ENCODE results near the gene ASTN2. TPM values are rescaled to one million over a fixed set of nuclear protein-coding genes. Genes with fewer than 3 reads are reported as not detected.

The ASTN2 gene
- total RNA-seq, 2 experiments from 2014 or later: 1.7 to 4.2 TPM

DNA sequence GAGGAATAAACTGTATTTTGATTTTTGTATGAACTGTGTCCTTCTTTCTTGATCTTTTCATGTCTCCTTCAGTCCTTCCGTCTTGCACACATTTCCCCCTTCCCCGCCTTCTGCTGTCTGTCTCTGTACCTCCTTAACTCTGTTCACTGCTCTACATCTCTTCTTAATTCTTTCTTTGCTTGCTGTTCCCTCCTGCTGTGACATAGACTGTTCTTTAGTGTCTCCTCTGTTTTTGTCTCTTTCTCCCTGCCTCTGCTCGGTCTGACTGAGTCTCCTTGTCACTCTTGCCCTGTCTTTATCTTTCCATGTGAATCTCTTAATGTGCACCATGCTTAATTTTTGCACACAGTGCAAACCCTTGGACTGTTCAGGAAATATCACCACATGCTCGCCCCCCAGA is 614.8 kb downstream of the ASTN2 start:
- Histone ChIP-seq H3K4me3 (ENCODE audit: low read depth, low read length, poor library complexity, severe bottlenecking) (no peak overlapping the region), H3K9me2 (ENCODE audit: insufficient read depth, low read length) (no peaks in the 10 kb centered on the region), H4K20me1 (ENCODE audit: insufficient read depth, low read length) (no peaks in the 10 kb centered on the region), H3K79me2 (ENCODE audit: insufficient read depth, low read depth, low read length) (no peaks in the 10 kb centered on the region), H3K27ac (ENCODE audit: low read depth, low read length, poor library complexity, severe bottlenecking) (no peak overlapping the region), H3K36me3 (ENCODE audit: insufficient read depth, low read length) (no peaks in the 10 kb centered on the region), H2AFZ (ENCODE audit: low read length) (no peak overlapping the region), H3K9me3 (ENCODE audit: low read length) (no peaks in the 10 kb centered on the region), H3K4me2 (ENCODE audit: low read length) (no peak overlapping the region), H3K4me1 (ENCODE audit: insufficient read depth, low read length, poor library complexity, severe bottlenecking) (no peaks in the 10 kb centered on the region)
- CTCF ChIA-PET (ENCODE audit: unreplicated experiment): no interaction called here
- TF ChIP-seq, protein P1, sequence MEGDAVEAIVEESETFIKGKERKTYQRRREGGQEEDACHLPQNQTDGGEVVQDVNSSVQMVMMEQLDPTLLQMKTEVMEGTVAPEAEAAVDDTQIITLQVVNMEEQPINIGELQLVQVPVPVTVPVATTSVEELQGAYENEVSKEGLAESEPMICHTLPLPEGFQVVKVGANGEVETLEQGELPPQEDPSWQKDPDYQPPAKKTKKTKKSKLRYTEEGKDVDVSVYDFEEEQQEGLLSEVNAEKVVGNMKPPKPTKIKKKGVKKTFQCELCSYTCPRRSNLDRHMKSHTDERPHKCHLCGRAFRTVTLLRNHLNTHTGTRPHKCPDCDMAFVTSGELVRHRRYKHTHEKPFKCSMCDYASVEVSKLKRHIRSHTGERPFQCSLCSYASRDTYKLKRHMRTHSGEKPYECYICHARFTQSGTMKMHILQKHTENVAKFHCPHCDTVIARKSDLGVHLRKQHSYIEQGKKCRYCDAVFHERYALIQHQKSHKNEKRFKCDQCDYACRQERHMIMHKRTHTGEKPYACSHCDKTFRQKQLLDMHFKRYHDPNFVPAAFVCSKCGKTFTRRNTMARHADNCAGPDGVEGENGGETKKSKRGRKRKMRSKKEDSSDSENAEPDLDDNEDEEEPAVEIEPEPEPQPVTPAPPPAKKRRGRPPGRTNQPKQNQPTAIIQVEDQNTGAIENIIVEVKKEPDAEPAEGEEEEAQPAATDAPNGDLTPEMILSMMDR (conservative IDR thresholded peaks at IDR 0.05; ENCODE audit: low read length): no peak
- no TSS peak for BruUV-seq (replicated peaks)
- POLR2A ChIA-PET: no interaction called here
- DNase-seq (ENCODE audit: low spot score): no peak
- intact Hi-C loops (cut with micrococcal nuclease; ENCODE audit: unreplicated experiment): no loop called here

DNA sequence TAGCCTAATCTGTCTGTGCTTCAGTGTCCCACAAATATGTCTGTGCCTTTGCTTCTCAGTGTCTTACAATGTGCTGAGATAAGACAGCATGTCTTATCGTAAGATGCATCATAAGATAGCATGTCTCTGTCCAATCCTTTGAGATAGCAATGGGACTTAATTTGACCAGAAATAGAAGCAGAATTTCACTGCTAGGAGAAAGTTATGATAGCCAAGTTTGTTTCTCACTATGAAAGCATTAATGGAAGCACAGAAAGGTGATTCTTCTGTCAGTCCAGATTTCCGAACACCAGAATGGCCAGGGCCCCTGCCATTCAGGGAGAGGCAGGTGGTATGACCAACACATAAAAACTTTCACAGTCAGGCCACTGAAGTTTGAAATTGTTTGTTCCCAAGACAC is 616.3 kb downstream of the ASTN2 start:
- no peak for DNase-seq (ENCODE audit: low spot score)
- POLR2A ChIA-PET: no interaction called here
- H3K27ac ChIP-seq (ENCODE audit: low read depth, low read length, poor library complexity, severe bottlenecking): no peak overlapping the region
- CTCF ChIA-PET (ENCODE audit: unreplicated experiment): no interaction called here
- H3K79me2 ChIP-seq (ENCODE audit: insufficient read depth, low read depth, low read length): no peaks in the 10 kb centered on the region
- no peak overlapping the region for H3K4me2 ChIP-seq (ENCODE audit: low read length)
- H3K4me1 ChIP-seq (ENCODE audit: insufficient read depth, low read length, poor library complexity, severe bottlenecking): no peaks in the 10 kb centered on the region
- intact Hi-C loops (cut with micrococcal nuclease; ENCODE audit: unreplicated experiment): loop anchor here (10.0 kb wide), 1 partner anchor 66 kb away; no protein-coding TSS in a partner anchor
- H3K36me3 ChIP-seq (ENCODE audit: insufficient read depth, low read length): no peaks in the 10 kb centered on the region
- no peaks in the 10 kb centered on the region for H4K20me1 ChIP-seq (ENCODE audit: insufficient read depth, low read length)
- no TSS peak for BruUV-seq (replicated peaks)
- TF ChIP-seq EZH2phosphoT487 (IDR thresholded peaks at IDR 0.05; ENCODE audit: borderline replicate concordance, low read depth, low read length): no peak
- TF ChIP-seq, protein P1 (conservative IDR thresholded peaks at IDR 0.05; ENCODE audit: low read length): no peak
- H3K9me3 ChIP-seq (ENCODE audit: low read length): no peaks in the 10 kb centered on the region
- H3K9me2 ChIP-seq (ENCODE audit: insufficient read depth, low read length): no peaks in the 10 kb centered on the region
- no peak overlapping the region for H2AFZ ChIP-seq (ENCODE audit: low read length)
- no peak overlapping the region for H3K4me3 ChIP-seq (ENCODE audit: low read depth, low read length, poor library complexity, severe bottlenecking)

DNA sequence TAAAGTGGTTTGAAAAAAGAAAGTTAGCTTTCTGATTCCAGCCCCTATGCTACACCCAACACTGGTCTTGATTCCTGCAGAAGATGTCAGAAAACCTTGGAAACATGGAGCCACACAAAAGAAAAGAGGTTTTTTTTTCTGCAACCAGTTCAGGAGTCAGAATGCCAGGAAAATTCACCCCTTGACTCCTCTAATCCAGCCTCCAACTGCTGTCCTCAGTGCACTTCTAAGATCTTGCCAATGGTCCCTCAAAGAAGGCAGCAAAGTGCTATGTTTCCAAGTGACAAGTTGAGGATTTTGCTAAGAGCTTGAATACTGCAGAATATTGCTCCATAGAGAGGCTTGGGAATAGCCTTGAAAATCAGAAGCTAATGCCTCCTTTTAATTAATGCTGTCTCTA is 617.6 kb downstream of the ASTN2 start:
- TF ChIP-seq, protein P1 (conservative IDR thresholded peaks at IDR 0.05; ENCODE audit: low read length): no peak
- no peak for TF ChIP-seq EZH2phosphoT487 (IDR thresholded peaks at IDR 0.05; ENCODE audit: borderline replicate concordance, low read depth, low read length)
- POLR2A ChIA-PET: no interaction called here

More for the DNA sequence above, 617.6 kb downstream of the ASTN2 start:
- Histone ChIP-seq H2AFZ (ENCODE audit: low read length) (no peak overlapping the region), H3K4me3 (ENCODE audit: low read depth, low read length, poor library complexity, severe bottlenecking) (no peak overlapping the region), H3K4me1 (ENCODE audit: insufficient read depth, low read length, poor library complexity, severe bottlenecking) (no peaks in the 10 kb centered on the region), H3K9me2 (ENCODE audit: insufficient read depth, low read length) (no peaks in the 10 kb centered on the region), H3K27ac (ENCODE audit: low read depth, low read length, poor library complexity, severe bottlenecking) (no peak overlapping the region), H3K9me3 (ENCODE audit: low read length) (no peaks in the 10 kb centered on the region), H3K36me3 (ENCODE audit: insufficient read depth, low read length) (no peaks in the 10 kb centered on the region), H3K79me2 (ENCODE audit: insufficient read depth, low read depth, low read length) (no peaks in the 10 kb centered on the region), H4K20me1 (ENCODE audit: insufficient read depth, low read length) (no peaks in the 10 kb centered on the region), H3K4me2 (ENCODE audit: low read length) (no peak overlapping the region)
- intact Hi-C loops (cut with micrococcal nuclease; ENCODE audit: unreplicated experiment): loop anchor here (10.0 kb wide), 1 partner anchor 68 kb away; no protein-coding TSS in a partner anchor
- DNase-seq (ENCODE audit: low spot score): no peak
- BruUV-seq (replicated peaks): no TSS peak
- CTCF ChIA-PET (ENCODE audit: unreplicated experiment): no interaction called here
